ENCODE results near the gene SLC25A47.

GRCh38 chr14:100333827-100334226 is 10.7 kb downstream of the SLC25A47 start:
- TF ChIP-seq SMARCB1 (IDR thresholded peaks at IDR 0.05; ENCODE audit: insufficient read length, low read depth) (no peak), FOXA1 (IDR thresholded peaks at IDR 0.05; ENCODE audit: borderline replicate concordance) (no peak), ZNF121 (CRISPR knock-in tag; conservative IDR thresholded peaks at IDR 0.05) (no peak), ZZZ3 (IDR thresholded peaks at IDR 0.05) (no peak), SIN3B (IDR thresholded peaks at IDR 0.05; ENCODE audit: low read depth) (no peak), FOXP4 (CRISPR knock-in tag; IDR thresholded peaks at IDR 0.05; ENCODE audit: borderline replicate concordance) (no peak), CTCF (IDR thresholded peaks at IDR 0.05 in 2 of 3, conservative IDR thresholded peaks at IDR 0.05 in 1 of 3; ENCODE audit: insufficient read depth in 2 of 3, low read depth in 1 of 3, low read length in 3 of 3) (no peak), ZBTB17 (CRISPR knock-in tag; IDR thresholded peaks at IDR 0.05) (no peak), RAD21 (CRISPR knock-in tag; conservative IDR thresholded peaks at IDR 0.05 in 1 of 2, IDR thresholded peaks at IDR 0.05 in 1 of 2) (no peak), RCOR1 (IDR thresholded peaks at IDR 0.05; ENCODE audit: borderline replicate concordance in 1 of 2, low read depth in 2 of 2, low read length in 2 of 2) (no peak), MAZ (CRISPR knock-in tag; conservative IDR thresholded peaks at IDR 0.05 in 1 of 2, IDR thresholded peaks at IDR 0.05 in 1 of 2) (no peak)

Measured in K562 (cell line).